HCT116 (cell line): ENCODE measurements around the gene MTG2. TPM values are rescaled to one million over a fixed set of nuclear protein-coding genes. Genes with fewer than 3 reads are reported as not detected.

Source experiments
- ATAC-seq: fragments of 200-7000 bp; cut with Tn5 transposase; 2 replicates; pipeline ENCODE4 v1.9.1; 2020; ENCODE audit warnings: mild to moderate bottlenecking, moderate library complexity
- BruUV-seq: library from RNA; stranded (reverse); fragments of 400-500 nt; replicated peaks from 2 replicates; lab custom pipeline; 2021; lab: Mats Ljungman, UMichigan
- CTCF ChIA-PET: fragments of 300-600 bp; sonication (Branson Sonifier 250); formaldehyde crosslinking; loops from one replicate; lab custom pipeline; 2021; ENCODE audit warnings: antibody characterized with exemption; lab: Charles Lee
- POLR2A ChIA-PET: fragments of 300-600, 350-600 bp; sonication (Branson Sonifier 250); formaldehyde crosslinking; loops from one replicate; lab custom pipeline; 2021; ENCODE audit warnings: antibody characterized with exemption; lab: Charles Lee
- RAD21 ChIA-PET, 2 experiments: fragments of 300-600 bp; sonication (Branson Sonifier 250); formaldehyde crosslinking; loops; one replicate each; lab custom pipeline; 2023; ENCODE audit warnings: low total read pairs in 2 of 2; ENCODE audit not compliant: uncharacterized antibody in 2 of 2, unreplicated experiment in 2 of 2, low non-redundant PET in 1 of 2; lab: Charles Lee
- DNase-seq: peaks from one replicate; pipeline ENCODE4 v3.0.0-alpha.2; 2010; ENCODE audit warnings: low read depth, low spot score
- H2AFZ ChIP-seq: fragments of 200-600 bp; shearing (Covaris generic), sonication (generic); 2 replicates; pipeline ENCODE4 v1.6.1; 2017; ENCODE audit warnings: low read depth, mixed run types, mixed read lengths, antibody characterized with exemption, low read length; ENCODE audit not compliant: poor library complexity, severe bottlenecking
- H3K27ac ChIP-seq: 2 replicates; pipeline ENCODE4 v1.5.1; 2012; ENCODE audit warnings: low read depth, low read length
- H3K27me3 ChIP-seq: fragments of 200-600 bp; sonication (generic); 2 replicates; pipeline ENCODE4 v1.6.1; 2016; ENCODE audit warnings: mixed run types, low read length, mixed read lengths; ENCODE audit not compliant: insufficient read depth
- H3K36me3 ChIP-seq, 2 experiments: fragments of 200-500 bp in 1 of 2; fragments of 200-600 bp in 1 of 2; sonication (Bioruptor generic) in 1 of 2; sonication (generic) in 1 of 2; 2 replicates each; pipeline versions ENCODE4 v1.5.1 to v1.6.1; 2014 to 2016; ENCODE audit warnings: low read length in 2 of 2, inconsistent platforms in 1 of 2, mixed read lengths in 1 of 2, mixed run types in 1 of 2; ENCODE audit not compliant: insufficient read depth in 2 of 2, control insufficient read depth in 1 of 2
- H3K4me1 ChIP-seq, 2 experiments: fragments of 200-600 bp in 1 of 2; sonication (generic) in 1 of 2; 2 replicates each; pipeline versions ENCODE4 v1.5.1 to v1.6.1; 2012 to 2017; ENCODE audit warnings: low read length in 2 of 2, inconsistent platforms in 1 of 2, mild to moderate bottlenecking in 1 of 2, mixed read lengths in 1 of 2, mixed run types in 1 of 2, moderate library complexity in 1 of 2; ENCODE audit not compliant: insufficient read depth in 2 of 2, control insufficient read depth in 1 of 2
- H3K4me2 ChIP-seq: fragments of 200-600 bp; sonication (generic); 2 replicates; pipeline ENCODE4 v1.6.1; 2017; ENCODE audit warnings: mixed run types, low read length, mixed read lengths
- H3K4me3 ChIP-seq, 2 experiments: fragments of 200-600 bp in 1 of 2; sonication (generic) in 1 of 2; replicated peaks in 1 of 2; 2 replicates each; pipeline ENCODE4 v1.5.1; 2011 to 2016; ENCODE audit warnings: low read length in 2 of 2, control low read depth in 1 of 2, low read depth in 1 of 2, mild to moderate bottlenecking in 1 of 2, mixed read lengths in 1 of 2, mixed run types in 1 of 2
- H3K79me2 ChIP-seq: fragments of 200-600 bp; sonication (generic); 2 replicates; pipeline ENCODE4 v1.6.1; 2017; ENCODE audit warnings: mild to moderate bottlenecking, mixed run types, low read length, moderate library complexity, mixed read lengths; ENCODE audit not compliant: insufficient read depth
- H3K9ac ChIP-seq: fragments of 200-600 bp; sonication (generic); 2 replicates; pipeline ENCODE4 v1.6.1; 2016; ENCODE audit warnings: low read length, mixed read lengths
- H3K9me2 ChIP-seq: fragments of 200-600 bp; sonication (generic), shearing (Covaris generic); 2 replicates; pipeline ENCODE4 v1.6.1; 2017; ENCODE audit warnings: mixed run types, mild to moderate bottlenecking, moderate library complexity; ENCODE audit not compliant: insufficient read depth
- H3K9me3 ChIP-seq, 2 experiments: fragments of 200-500 bp in 1 of 2; fragments of 200-600 bp in 1 of 2; sonication (Bioruptor generic) in 1 of 2; sonication (generic) in 1 of 2; 2 replicates each; pipeline ENCODE4 v1.6.1; 2014 to 2017; ENCODE audit warnings: low read length in 2 of 2, mixed read lengths in 2 of 2, inconsistent platforms in 1 of 2, low read depth in 1 of 2, mild to moderate bottlenecking in 1 of 2, mixed run types in 1 of 2, moderate library complexity in 1 of 2; ENCODE audit not compliant: control insufficient read depth in 1 of 2, insufficient read depth in 1 of 2
- H4K20me1 ChIP-seq: fragments of 200-600 bp; sonication (generic), shearing (Covaris generic); 2 replicates; pipeline ENCODE4 v1.6.1; 2017; ENCODE audit warnings: mixed run types, mild to moderate bottlenecking, moderate library complexity; ENCODE audit not compliant: insufficient read depth
- CBX3 ChIP-seq: IDR thresholded peaks from 2 replicates; pipeline ENCODE4 v1.6.1; 2012; ENCODE audit warnings: low read depth
- CEBPB ChIP-seq: IDR thresholded peaks from 2 replicates; pipeline ENCODE4 v1.6.1; 2012; ENCODE audit warnings: low read depth
- EGR1 ChIP-seq: IDR thresholded peaks from 2 replicates; pipeline ENCODE4 v1.6.1; 2012; ENCODE audit warnings: low read depth
- ELF1 ChIP-seq: IDR thresholded peaks from 2 replicates; pipeline ENCODE4 v1.6.1; 2012; ENCODE audit warnings: low read depth, borderline replicate concordance
- EZH2 ChIP-seq: fragments of 200-600 bp; sonication (generic); IDR thresholded peaks from 2 replicates; pipeline ENCODE4 v1.6.1; 2017; ENCODE audit warnings: antibody characterized with exemption, mixed run types
- EZH2phosphoT487 ChIP-seq: fragments of 200-600 bp; IDR thresholded peaks from 2 replicates; pipeline ENCODE4 v1.6.1; 2018; ENCODE audit warnings: antibody characterized with exemption, borderline replicate concordance
- FOSL1 ChIP-seq: IDR thresholded peaks from 2 replicates; pipeline ENCODE4 v1.6.1; 2012; ENCODE audit warnings: low read depth
- JUND ChIP-seq: IDR thresholded peaks from 2 replicates; pipeline ENCODE4 v1.6.1; 2012
- RAD21 ChIP-seq: IDR thresholded peaks from 2 replicates; pipeline ENCODE4 v1.6.1; 2012; ENCODE audit warnings: low read depth, mild to moderate bottlenecking
- TCF7L2 ChIP-seq: IDR thresholded peaks from 2 replicates; pipeline ENCODE4 v1.7.0; 2011; ENCODE audit warnings: borderline replicate concordance, inconsistent platforms; ENCODE audit not compliant: insufficient read depth, insufficient read length; ENCODE audit errors: extremely low read depth
- YY1 ChIP-seq: IDR thresholded peaks from 2 replicates; pipeline ENCODE4 v1.6.1; 2011; ENCODE audit warnings: low read length, low read depth, moderate library complexity, mild to moderate bottlenecking; ENCODE audit not compliant: insufficient replicate concordance; ENCODE audit errors: extremely low read depth
- ZFX ChIP-seq: fragments of 450-650 bp; IDR thresholded peaks from 2 replicates; pipeline ENCODE4 v1.6.1; 2017
- ZNF274 ChIP-seq: fragments of 200-500 bp; sonication (Bioruptor generic); IDR thresholded peaks from 2 replicates; pipeline ENCODE4 v1.6.1; 2014; ENCODE audit warnings: mild to moderate bottlenecking, low read depth, low read length, inconsistent platforms
- intact Hi-C: fragments of 100-400 bp; cut with micrococcal nuclease; formaldehyde crosslinking; loops from 2 replicates; pipeline ENCODE4 v1.10.0; 2022
- total RNA-seq: library from RNA; stranded (reverse); gene quantifications from one replicate; pipeline ENCODE4 v1.2.1, GENCODE V29; 2021; ENCODE audit not compliant: unreplicated experiment
- TF ChIP-seq, protein P1 (sequence below): IDR thresholded peaks from 2 replicates; pipeline ENCODE4 v1.6.1; 2012
- TF ChIP-seq, protein P2 (sequence below): IDR thresholded peaks from 2 replicates; pipeline ENCODE4 v1.6.1; 2011; ENCODE audit warnings: mild to moderate bottlenecking, low read length, moderate library complexity; ENCODE audit not compliant: insufficient replicate concordance; ENCODE audit errors: extremely low read depth
- TF ChIP-seq, protein P3 (sequence below), 3 experiments: fragments of 200-600 bp in 1 of 3; sonication (generic) in 1 of 3; IDR thresholded peaks in 2 of 3; conservative IDR thresholded peaks in 1 of 3; 2 replicates each; pipeline ENCODE4 v1.5.1; 2012 to 2017; ENCODE audit warnings: low read depth in 2 of 3, low read length in 2 of 3, antibody characterized with exemption in 1 of 3, borderline replicate concordance in 1 of 3, control low read depth in 1 of 3, mild to moderate bottlenecking in 1 of 3, mixed read lengths in 1 of 3, mixed run types in 1 of 3, moderate library complexity in 1 of 3; ENCODE audit not compliant: insufficient read depth in 1 of 3

Gene MTG2
- total RNA-seq, 1 experiment from 2014 or later = 43.3 TPM

DNA sequence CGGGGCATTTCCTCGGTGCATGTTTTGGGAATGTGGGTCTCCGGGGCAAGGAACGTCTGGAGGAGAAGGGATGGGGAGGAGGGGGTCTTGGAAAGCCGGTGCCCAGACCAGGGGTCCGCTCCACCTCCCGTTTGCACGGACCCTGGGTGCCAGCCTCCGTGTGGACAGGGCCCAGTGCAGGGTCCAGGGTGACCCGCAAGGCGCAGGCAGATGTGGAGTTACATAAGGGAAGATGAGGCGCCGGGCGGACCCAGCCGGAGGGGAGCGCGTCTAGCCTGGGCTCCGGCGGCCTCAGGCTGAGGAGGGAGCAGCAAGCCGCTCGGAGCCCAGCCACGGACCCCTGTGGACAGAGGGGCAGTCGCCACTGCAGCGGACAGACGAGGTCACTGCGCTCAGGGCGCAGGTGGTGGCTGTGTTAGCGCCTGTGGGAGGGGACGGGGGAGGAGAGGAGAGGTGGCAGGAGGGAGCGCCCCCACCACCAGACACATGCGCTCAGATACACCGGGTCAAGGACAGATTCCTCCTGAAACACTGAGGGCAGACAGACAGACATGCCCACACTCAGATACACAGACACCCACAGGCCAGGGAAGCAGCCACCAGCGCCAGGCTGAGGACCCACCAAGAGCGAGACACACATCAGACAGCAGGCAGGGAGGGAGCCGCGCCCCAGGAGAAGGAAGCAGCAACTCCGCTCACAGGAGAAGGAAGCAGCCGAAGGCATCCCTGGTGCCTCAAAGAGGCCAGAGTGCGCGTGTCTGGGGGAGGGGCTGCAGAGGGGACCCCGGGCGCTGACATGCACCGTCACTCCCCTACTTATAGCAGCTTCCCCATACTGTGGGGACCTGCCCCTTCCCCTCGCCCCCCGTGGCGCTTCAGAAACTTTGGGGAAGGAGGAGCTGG lies 38.1 kb downstream of the MTG2 start:
- Histone ChIP-seq H3K9me3 (no peaks in the 10 kb centered on the region), H4K20me1 (no peaks in the 10 kb centered on the region), H3K4me2 (no peak overlapping the region), H3K27ac (no peak overlapping the region), H2AFZ (no peak overlapping the region), H3K36me3 (no peaks in the 10 kb centered on the region), H3K79me2 (no peaks in the 10 kb centered on the region), H3K9me2 (no peaks in the 10 kb centered on the region), H3K4me1 (no peaks in the 10 kb centered on the region), H3K4me3 (no peak overlapping the region), H3K9ac (no peak overlapping the region), H3K27me3 (peaks cover 20% of the 10 kb centered on the region; the same call in 1 of the 2 replicates)
- TF ChIP-seq, protein P1, sequence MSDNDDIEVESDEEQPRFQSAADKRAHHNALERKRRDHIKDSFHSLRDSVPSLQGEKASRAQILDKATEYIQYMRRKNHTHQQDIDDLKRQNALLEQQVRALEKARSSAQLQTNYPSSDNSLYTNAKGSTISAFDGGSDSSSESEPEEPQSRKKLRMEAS = no peak
- TF ChIP-seq CEBPB (no peak), EZH2phosphoT487 (no peak), EZH2 (no peak), ELF1 (no peak), ZFX (no peak), JUND (no peak), RAD21 (no peak), CBX3 (no peak), TCF7L2 (no peak), YY1 (no peak), EGR1 (no peak), ZNF274 (no peak), FOSL1 (no peak)
- TF ChIP-seq, protein P2, sequence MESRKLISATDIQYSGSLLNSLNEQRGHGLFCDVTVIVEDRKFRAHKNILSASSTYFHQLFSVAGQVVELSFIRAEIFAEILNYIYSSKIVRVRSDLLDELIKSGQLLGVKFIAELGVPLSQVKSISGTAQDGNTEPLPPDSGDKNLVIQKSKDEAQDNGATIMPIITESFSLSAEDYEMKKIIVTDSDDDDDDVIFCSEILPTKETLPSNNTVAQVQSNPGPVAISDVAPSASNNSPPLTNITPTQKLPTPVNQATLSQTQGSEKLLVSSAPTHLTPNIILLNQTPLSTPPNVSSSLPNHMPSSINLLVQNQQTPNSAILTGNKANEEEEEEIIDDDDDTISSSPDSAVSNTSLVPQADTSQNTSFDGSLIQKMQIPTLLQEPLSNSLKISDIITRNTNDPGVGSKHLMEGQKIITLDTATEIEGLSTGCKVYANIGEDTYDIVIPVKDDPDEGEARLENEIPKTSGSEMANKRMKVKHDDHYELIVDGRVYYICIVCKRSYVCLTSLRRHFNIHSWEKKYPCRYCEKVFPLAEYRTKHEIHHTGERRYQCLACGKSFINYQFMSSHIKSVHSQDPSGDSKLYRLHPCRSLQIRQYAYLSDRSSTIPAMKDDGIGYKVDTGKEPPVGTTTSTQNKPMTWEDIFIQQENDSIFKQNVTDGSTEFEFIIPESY = no peak
- TF ChIP-seq, protein P3, sequence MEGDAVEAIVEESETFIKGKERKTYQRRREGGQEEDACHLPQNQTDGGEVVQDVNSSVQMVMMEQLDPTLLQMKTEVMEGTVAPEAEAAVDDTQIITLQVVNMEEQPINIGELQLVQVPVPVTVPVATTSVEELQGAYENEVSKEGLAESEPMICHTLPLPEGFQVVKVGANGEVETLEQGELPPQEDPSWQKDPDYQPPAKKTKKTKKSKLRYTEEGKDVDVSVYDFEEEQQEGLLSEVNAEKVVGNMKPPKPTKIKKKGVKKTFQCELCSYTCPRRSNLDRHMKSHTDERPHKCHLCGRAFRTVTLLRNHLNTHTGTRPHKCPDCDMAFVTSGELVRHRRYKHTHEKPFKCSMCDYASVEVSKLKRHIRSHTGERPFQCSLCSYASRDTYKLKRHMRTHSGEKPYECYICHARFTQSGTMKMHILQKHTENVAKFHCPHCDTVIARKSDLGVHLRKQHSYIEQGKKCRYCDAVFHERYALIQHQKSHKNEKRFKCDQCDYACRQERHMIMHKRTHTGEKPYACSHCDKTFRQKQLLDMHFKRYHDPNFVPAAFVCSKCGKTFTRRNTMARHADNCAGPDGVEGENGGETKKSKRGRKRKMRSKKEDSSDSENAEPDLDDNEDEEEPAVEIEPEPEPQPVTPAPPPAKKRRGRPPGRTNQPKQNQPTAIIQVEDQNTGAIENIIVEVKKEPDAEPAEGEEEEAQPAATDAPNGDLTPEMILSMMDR (IDR thresholded peaks at IDR 0.05 in 2 of 3, conservative IDR thresholded peaks at IDR 0.05 in 1 of 3; ENCODE audit: borderline replicate concordance in 1 of 3, insufficient read depth in 1 of 3, low read depth in 2 of 3, low read length in 2 of 3) = no peak
- ChIA-PET POLR2A (no interaction called here), RAD21 (no interaction called here), CTCF (no interaction called here)
- no TSS peak for BruUV-seq
- ATAC-seq = no peak
- no peak for DNase-seq
- intact Hi-C loops = no loop called here
